Fibroblast of pulmonary artery (primary cell): ENCODE data around the gene MSANTD1.

Experiments
- DNase-seq: peaks from one replicate; pipeline ENCODE4 v3.0.0-alpha.2; 2010; ENCODE audit warnings: low read depth
- H3K4me3 ChIP-seq: replicated peaks from 2 replicates; pipeline ENCODE4 v1.5.1; 2011; ENCODE audit warnings: low read depth, mild to moderate bottlenecking, control low read depth, low read length, moderate library complexity
- CTCF ChIP-seq: IDR thresholded peaks from 2 replicates; pipeline ENCODE4 v1.5.1; 2011; ENCODE audit warnings: mild to moderate bottlenecking, control low read depth, low read length, inconsistent platforms; ENCODE audit errors: missing control alignments

Gene MSANTD1

GRCh38 chr4:3240936-3241522 is 7.9 kb upstream of the MSANTD1 start:
- DNase-seq: no peak
- no peak overlapping the region for H3K4me3 ChIP-seq
- TF ChIP-seq CTCF: no peak

GRCh38 chr4:3241898-3242524 is 6.9 kb upstream of the MSANTD1 start:
- no peak for TF ChIP-seq CTCF
- peak; percentile 85 for DNase-seq
- no peak overlapping the region for H3K4me3 ChIP-seq

DNA sequence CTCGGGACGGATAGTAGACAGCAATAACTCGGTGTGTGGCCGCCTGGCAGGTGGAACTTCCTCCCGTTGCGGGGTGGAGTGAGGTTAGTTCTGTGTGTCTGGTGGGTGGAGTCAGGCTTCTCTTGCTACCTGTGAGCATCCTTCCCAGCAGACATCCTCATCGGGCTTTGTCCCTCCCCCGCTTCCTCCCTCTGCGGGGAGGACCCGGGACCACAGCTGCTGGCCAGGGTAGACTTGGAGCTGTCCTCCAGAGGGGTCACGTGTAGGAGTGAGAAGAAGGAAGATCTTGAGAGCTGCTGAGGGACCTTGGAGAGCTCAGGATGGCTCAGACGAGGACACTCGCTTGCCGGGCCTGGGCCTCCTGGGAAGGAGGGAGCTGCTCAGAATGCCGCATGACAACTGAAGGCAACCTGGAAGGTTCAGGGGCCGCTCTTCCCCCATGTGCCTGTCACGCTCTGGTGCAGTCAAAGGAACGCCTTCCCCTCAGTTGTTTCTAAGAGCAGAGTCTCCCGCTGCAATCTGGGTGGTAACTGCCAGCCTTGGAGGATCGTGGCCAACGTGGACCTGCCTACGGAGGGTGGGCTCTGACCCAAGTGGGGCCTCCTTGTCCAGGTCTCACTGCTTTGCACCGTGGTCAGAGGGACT is 5.7 kb upstream of the MSANTD1 start:
- no peak for TF ChIP-seq CTCF
- no peak overlapping the region for H3K4me3 ChIP-seq
- no peak for DNase-seq

DNA sequence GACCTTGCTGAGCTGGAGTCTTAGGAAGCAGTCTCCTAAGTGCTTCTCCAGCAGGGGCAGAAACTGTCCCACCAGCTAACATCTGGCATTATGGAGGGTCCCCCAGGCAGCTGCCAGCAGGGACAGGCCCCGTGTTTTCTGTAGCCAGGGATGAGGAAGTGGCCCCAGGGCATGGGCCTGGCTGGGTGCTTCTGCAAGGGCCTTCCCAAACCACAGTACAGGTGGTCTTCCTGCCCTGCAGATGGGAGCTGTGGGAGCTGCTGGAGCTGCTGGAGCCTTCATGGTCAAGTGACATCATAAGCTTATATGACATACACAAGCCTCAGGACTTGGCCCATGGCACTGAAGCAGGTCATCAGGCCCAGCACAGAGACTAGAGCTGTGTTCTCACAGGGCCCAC is 5.0 kb upstream of the MSANTD1 start:
- H3K4me3 ChIP-seq: no peak overlapping the region
- TF ChIP-seq CTCF: no peak
- DNase-seq: no peak

DNA sequence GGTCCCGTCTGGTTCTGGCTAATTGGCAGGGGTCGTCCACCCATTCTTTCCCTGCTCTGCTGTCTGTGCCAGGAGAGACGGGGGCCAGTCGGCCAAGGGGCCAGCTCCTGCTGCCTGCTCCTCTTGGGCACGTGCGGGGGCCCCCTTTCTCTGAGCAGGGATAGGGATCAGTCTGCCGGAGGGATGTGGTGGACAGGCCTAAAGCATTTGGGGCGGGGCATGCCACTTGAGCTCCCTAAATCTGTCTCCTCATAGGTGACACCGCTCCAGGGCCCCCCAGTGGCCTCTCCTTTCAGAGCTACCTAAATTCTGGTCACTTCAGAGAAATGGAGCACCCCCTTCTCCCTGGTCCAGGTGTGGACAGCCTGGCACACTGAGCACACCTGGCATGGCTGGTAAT is 4.2 kb upstream of the MSANTD1 start:
- DNase-seq: no peak
- H3K4me3 ChIP-seq: no peak overlapping the region
- no peak for TF ChIP-seq CTCF

DNA sequence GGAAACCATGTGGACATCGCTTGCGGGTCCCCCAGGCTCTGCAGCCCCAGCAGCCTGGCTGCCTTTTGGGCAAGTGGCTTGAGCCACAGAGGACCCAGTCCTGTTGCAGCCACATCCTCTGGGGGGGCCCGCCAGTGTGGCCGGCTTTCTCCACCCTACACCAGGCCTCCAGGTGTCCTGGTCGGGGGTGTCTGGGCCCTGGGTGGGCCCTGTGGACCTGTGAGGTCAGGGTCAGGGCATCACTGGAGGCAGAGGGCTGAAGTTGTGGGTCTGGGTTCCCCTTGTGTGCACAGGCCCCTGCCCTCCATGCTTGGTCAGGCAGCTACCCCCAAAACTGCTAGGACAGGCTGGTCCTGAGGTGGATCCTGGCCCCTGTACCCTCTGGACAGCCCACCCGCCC is 3.3 kb upstream of the MSANTD1 start:
- no peak for TF ChIP-seq CTCF
- H3K4me3 ChIP-seq: no peak overlapping the region
- no peak for DNase-seq
